ENCODE results near the gene DAP3. TPM values are rescaled to one million over a fixed set of nuclear protein-coding genes. Genes with fewer than 3 reads are reported as not detected.
"Not testable (repeated sequence)": the region's sequence is repeated elsewhere in the genome, so short reads cannot be mapped to it uniquely, and the experiment has no call there.

Gene DAP3
- total and polyA plus RNA-seq, 2 of the 13 experiments (the other 11 are each of a cell fraction or from before 2014, with no cell fraction given): 129 to 133 TPM

DNA sequence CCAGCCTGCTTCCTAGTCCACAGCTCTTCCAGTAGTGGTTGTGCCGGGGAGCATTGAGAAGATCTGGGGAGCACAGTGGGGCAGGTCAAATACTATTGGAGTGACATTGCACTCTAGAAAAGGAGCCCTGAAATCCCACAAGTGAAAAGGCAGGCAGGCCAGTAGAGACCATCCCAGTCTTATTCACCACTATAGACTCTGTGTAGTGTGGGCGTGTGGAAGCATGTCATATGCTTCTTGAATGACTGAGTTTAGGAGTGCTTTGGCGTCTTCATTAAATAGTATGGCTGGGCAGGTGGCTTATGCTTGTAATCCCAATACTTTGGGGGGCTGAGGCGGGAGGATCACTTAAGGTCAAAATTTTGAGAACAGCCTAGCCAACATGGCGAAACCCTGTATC lies 15.5 kb downstream of the DAP3 start:
- BruUV-seq (replicated peaks); H3K36me3 ChIP-seq (replicated peaks in 1 of 2; ENCODE audit: control insufficient read depth in 1 of 2, insufficient read depth in 2 of 2, low read length in 2 of 2); POLR2A ChIA-PET; H3K27me3 ChIP-seq (ENCODE audit: control insufficient read depth in 1 of 2, insufficient read depth in 2 of 2, low read length in 2 of 2); intact Hi-C loops (cut with micrococcal nuclease; ENCODE audit: unreplicated experiment); in situ Hi-C loops (cut with HindIII; ENCODE audit: extremely low pct_ligation_motif_present, low pct_unique_long_range_greater_than_20kb); H3K27ac ChIP-seq (ENCODE audit: extremely low read length, insufficient read depth, low read length); ATAC-seq; DNase-seq (ENCODE audit: low spot score); CTCF ChIA-PET (ENCODE audit: low intra/inter-chr PET ratio, low total read pairs); H4K20me1 ChIP-seq (ENCODE audit: insufficient read depth, low read length); H3K4me1 ChIP-seq (ENCODE audit: insufficient read depth, low read length); H3K4me3 ChIP-seq (replicated peaks in 1 of 3; ENCODE audit: insufficient read depth in 1 of 3, low read depth in 2 of 3, low read length in 3 of 3); H2AFZ ChIP-seq (ENCODE audit: low read length); H3K4me2 ChIP-seq (ENCODE audit: low read depth, low read length); H3K9me3 ChIP-seq (ENCODE audit: low read length); FAIRE-seq; H3K9ac ChIP-seq (ENCODE audit: insufficient read depth, low read depth, low read length): not testable (repeated sequence)
- WGBS (ENCODE audit: low lambda C conversion rate): 100% methylated on average over 4 of the region's 5 CpGs
- peaks cover 60% of the 10 kb centered on the region for H3K79me2 ChIP-seq (ENCODE audit: insufficient read depth, low read length)

DNA sequence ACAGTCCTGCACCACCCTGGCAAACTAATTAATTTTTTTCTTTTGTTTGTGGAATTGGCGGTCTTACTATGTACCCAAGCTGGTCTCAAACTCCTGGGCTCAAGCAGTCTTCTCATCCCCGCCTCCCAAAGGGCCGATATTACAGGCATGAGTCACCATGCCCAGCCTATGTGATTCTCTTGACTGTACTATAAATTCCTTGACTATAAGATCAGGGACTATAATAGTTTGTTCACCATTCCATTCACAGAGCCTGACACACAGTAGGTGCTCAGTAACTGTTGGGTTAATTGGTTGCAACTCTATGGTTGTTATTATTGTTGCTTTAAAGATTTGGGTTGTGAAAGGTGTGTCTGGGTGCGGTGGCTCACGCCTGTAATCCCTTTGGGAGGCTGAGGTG lies 17.2 kb downstream of the DAP3 start:
- H3K4me2 ChIP-seq (ENCODE audit: low read depth, low read length): no peak overlapping the region
- in situ Hi-C loops (cut with HindIII; ENCODE audit: extremely low pct_ligation_motif_present, low pct_unique_long_range_greater_than_20kb) (no loop called here), intact Hi-C loops (cut with micrococcal nuclease; ENCODE audit: unreplicated experiment) (no loop called here)
- H3K27ac ChIP-seq (ENCODE audit: extremely low read length, insufficient read depth, low read length): no peak overlapping the region
- no TSS peak for BruUV-seq (replicated peaks)
- DNase-seq (ENCODE audit: low spot score) (no peak), FAIRE-seq (no peak), ATAC-seq (no peak)
- H3K4me3 ChIP-seq (replicated peaks in 1 of 3; ENCODE audit: insufficient read depth in 1 of 3, low read depth in 2 of 3, low read length in 3 of 3): no peak overlapping the region
- H2AFZ ChIP-seq (ENCODE audit: low read length): no peak overlapping the region
- no peaks in the 10 kb centered on the region for H4K20me1 ChIP-seq (ENCODE audit: insufficient read depth, low read length)
- CTCF ChIA-PET (ENCODE audit: low intra/inter-chr PET ratio, low total read pairs): no interaction called here
- peaks cover 52% of the 10 kb centered on the region for H3K79me2 ChIP-seq (ENCODE audit: insufficient read depth, low read length)
- no peaks in the 10 kb centered on the region for H3K4me1 ChIP-seq (ENCODE audit: insufficient read depth, low read length)
- no peaks in the 10 kb centered on the region for H3K9me3 ChIP-seq (ENCODE audit: low read length)
- H3K9ac ChIP-seq (ENCODE audit: insufficient read depth, low read depth, low read length): no peak overlapping the region
- WGBS (ENCODE audit: low lambda C conversion rate): 92% methylated on average over 5 of the region's 5 CpGs
- TF ChIP-seq ZKSCAN1 (IDR thresholded peaks at IDR 0.05; ENCODE audit: low read length) (peak; percentile 74), NFYB (CRISPR knock-in tag; IDR thresholded peaks at IDR 0.05) (no peak)
- H3K36me3 ChIP-seq (replicated peaks in 1 of 2; ENCODE audit: control insufficient read depth in 1 of 2, insufficient read depth in 2 of 2, low read length in 2 of 2): 0 out of 5 replicates have a peak, but pooled peaks cover 1 to 4% of the 10 kb centered on the region in 2 experiments
- POLR2A ChIA-PET: no interaction called here
- no peaks in the 10 kb centered on the region; a peak in 1 of 5 replicates for H3K27me3 ChIP-seq (ENCODE audit: control insufficient read depth in 1 of 2, insufficient read depth in 2 of 2, low read length in 2 of 2)

- ChIA-PET POLR2A (no interaction called here), CTCF (ENCODE audit: low intra/inter-chr PET ratio, low total read pairs) (no interaction called here)
- BruUV-seq (replicated peaks): no TSS peak
- no peaks in the 10 kb centered on the region for H3K9me3 ChIP-seq (ENCODE audit: low read length)
- H3K9ac ChIP-seq (ENCODE audit: insufficient read depth, low read depth, low read length): no peak overlapping the region
- peaks cover 32% of the 10 kb centered on the region for H3K79me2 ChIP-seq (ENCODE audit: insufficient read depth, low read length)
- intact Hi-C loops (cut with micrococcal nuclease; ENCODE audit: unreplicated experiment): no loop called here
- no peak overlapping the region for H3K4me2 ChIP-seq (ENCODE audit: low read depth, low read length)
- H3K4me1 ChIP-seq (ENCODE audit: insufficient read depth, low read length): no peaks in the 10 kb centered on the region
- no peaks in the 10 kb centered on the region; a peak in 1 of 5 replicates for H3K27me3 ChIP-seq (ENCODE audit: control insufficient read depth in 1 of 2, insufficient read depth in 2 of 2, low read length in 2 of 2)
- peaks cover 1 to 19% of the 10 kb centered on the region in 2 experiments; a peak in 3 of 5 replicates for H3K36me3 ChIP-seq (replicated peaks in 1 of 2; ENCODE audit: control insufficient read depth in 1 of 2, insufficient read depth in 2 of 2, low read length in 2 of 2)
- in situ Hi-C loops (cut with HindIII; ENCODE audit: extremely low pct_ligation_motif_present, low pct_unique_long_range_greater_than_20kb): no loop called here
- H3K27ac ChIP-seq (ENCODE audit: extremely low read length, insufficient read depth, low read length): no peak overlapping the region
- ATAC-seq (no peak), DNase-seq (ENCODE audit: low spot score) (no peak), FAIRE-seq (no peak)
- no peak overlapping the region for H3K4me3 ChIP-seq (replicated peaks in 1 of 3; ENCODE audit: insufficient read depth in 1 of 3, low read depth in 2 of 3, low read length in 3 of 3)
- H2AFZ ChIP-seq (ENCODE audit: low read length): no peak overlapping the region
- no peak for TF ChIP-seq TEAD2 (CRISPR knock-in tag; IDR thresholded peaks at IDR 0.05)
- no peak for TF ChIP-seq ZNF33B (CRISPR knock-in tag; IDR thresholded peaks at IDR 0.05)
- no peak for TF ChIP-seq E2F2 (CRISPR knock-in tag; IDR thresholded peaks at IDR 0.05; ENCODE audit: borderline replicate concordance)
- no peak for TF ChIP-seq ZNF576 (CRISPR knock-in tag; IDR thresholded peaks at IDR 0.05)
- no peak for TF ChIP-seq ZNF205 (CRISPR knock-in tag; IDR thresholded peaks at IDR 0.05)
- TF ChIP-seq ZFY (CRISPR knock-in tag; IDR thresholded peaks at IDR 0.05): no peak
- no peak for TF ChIP-seq RXRA (CRISPR knock-in tag; IDR thresholded peaks at IDR 0.05)
- 100% methylated on average over 3 of the region's 3 CpGs for WGBS (ENCODE audit: low lambda C conversion rate)
- H4K20me1 ChIP-seq (ENCODE audit: insufficient read depth, low read length): no peaks in the 10 kb centered on the region
These were observed 20.5 kb downstream of the DAP3 start for GRCh38 chr1:155709391-155709790.
